BE2C (cell line): ENCODE data around the gene RGSL1.

Experiments
- DNase-seq: peaks from one replicate; pipeline ENCODE4 v3.0.0-alpha.2; 2020
- H3K27me3 ChIP-seq: fragments of 250-450 bp; sonication (Bioruptor Pico); 2 replicates; pipeline ENCODE4 v1.5.1; 2020; ENCODE audit warnings: mild to moderate bottlenecking
- H3K36me3 ChIP-seq: fragments of 250-450 bp; sonication (Bioruptor Pico); 2 replicates; pipeline ENCODE4 v1.5.1; 2020; ENCODE audit warnings: mild to moderate bottlenecking
- H3K4me1 ChIP-seq: fragments of 250-450 bp; sonication (Bioruptor Pico); 2 replicates; pipeline ENCODE4 v1.5.1; 2020
- H3K4me3 ChIP-seq: 2 replicates; pipeline ENCODE4 v1.5.1; 2011; ENCODE audit warnings: low read depth, low read length
- H3K9me3 ChIP-seq: fragments of 250-450 bp; sonication (Bioruptor Pico); 2 replicates; pipeline ENCODE4 v1.5.1; 2020
- CTCF ChIP-seq: IDR thresholded peaks from 2 replicates; pipeline ENCODE4 v1.5.1; 2012; ENCODE audit warnings: mild to moderate bottlenecking, low read depth, low read length

The RGSL1 gene

GRCh38 chr1:182567629-182568028 lies 117.7 kb downstream of the RGSL1 start:
- H3K27me3 ChIP-seq: peaks cover 15% of the 10 kb centered on the region
- no peak for TF ChIP-seq CTCF

GRCh38 chr1:182568647-182569284 lies 118.8 kb downstream of the RGSL1 start:
- no peak overlapping the region for H3K4me3 ChIP-seq
- no peaks in the 10 kb centered on the region for H3K4me1 ChIP-seq
- peaks cover 15% of the 10 kb centered on the region for H3K27me3 ChIP-seq
- no peak for TF ChIP-seq CTCF
- no peaks in the 10 kb centered on the region for H3K36me3 ChIP-seq
- DNase-seq: no peak
- no peaks in the 10 kb centered on the region for H3K9me3 ChIP-seq

More at GRCh38 chr1:182567629-182568028, 117.7 kb downstream of the RGSL1 start:
- no peaks in the 10 kb centered on the region for H3K9me3 ChIP-seq
- no peaks in the 10 kb centered on the region for H3K36me3 ChIP-seq
- DNase-seq: no peak
- H3K4me1 ChIP-seq: no peaks in the 10 kb centered on the region
- no peak overlapping the region for H3K4me3 ChIP-seq

- Histone ChIP-seq H3K4me1 (no peaks in the 10 kb centered on the region), H3K36me3 (no peaks in the 10 kb centered on the region), H3K4me3 (no peak overlapping the region), H3K9me3 (no peaks in the 10 kb centered on the region), H3K27me3 (peaks cover 15% of the 10 kb centered on the region)
- no peak for DNase-seq
- no peak for TF ChIP-seq CTCF
Measured at GRCh38 chr1:182569939-182570610, 120.1 kb downstream of the RGSL1 start.

- Histone ChIP-seq H3K9me3 (no peaks in the 10 kb centered on the region), H3K36me3 (no peaks in the 10 kb centered on the region), H3K27me3 (peaks cover 10% of the 10 kb centered on the region), H3K4me1 (no peaks in the 10 kb centered on the region), H3K4me3 (no peak overlapping the region)
- no peak for TF ChIP-seq CTCF
- no peak for DNase-seq
Measured at GRCh38 chr1:182570611-182570970, 120.6 kb downstream of the RGSL1 start.

GRCh38 chr1:182574156-182574555 lies 124.2 kb downstream of the RGSL1 start:
- H3K9me3 ChIP-seq: no peaks in the 10 kb centered on the region
- TF ChIP-seq CTCF: no peak
- H3K4me1 ChIP-seq: no peaks in the 10 kb centered on the region

GRCh38 chr1:182575540-182576149 lies 125.7 kb downstream of the RGSL1 start:
- no peaks in the 10 kb centered on the region for H3K36me3 ChIP-seq
- H3K4me1 ChIP-seq: no peaks in the 10 kb centered on the region
- H3K4me3 ChIP-seq: no peak overlapping the region
- DNase-seq: no peak
- H3K9me3 ChIP-seq: no peaks in the 10 kb centered on the region
- TF ChIP-seq CTCF: no peak
- no peaks in the 10 kb centered on the region for H3K27me3 ChIP-seq

More at GRCh38 chr1:182574156-182574555, 124.2 kb downstream of the RGSL1 start:
- DNase-seq: no peak
- no peaks in the 10 kb centered on the region for H3K36me3 ChIP-seq
- H3K27me3 ChIP-seq: no peaks in the 10 kb centered on the region
- no peak overlapping the region for H3K4me3 ChIP-seq
